Fibroblast of lung (primary cell): ENCODE measurements around the gene ATP8A2.

Experiments used
- EZH2 ChIP-seq: IDR thresholded peaks from 2 replicates; pipeline ENCODE4 v1.5.1; 2012; ENCODE audit warnings: low read length, control low read depth, mild to moderate bottlenecking; ENCODE audit errors: missing control alignments
- TF ChIP-seq, protein P1 (sequence below), 2 donors: IDR thresholded peaks in 1 of 2; conservative IDR thresholded peaks in 1 of 2; 1 replicate in 1 of 2; 2 replicates in 1 of 2; pipeline ENCODE4 v1.5.1; 2011 to 2012; ENCODE audit warnings: low read length in 2 of 2, control low read depth in 1 of 2, inconsistent platforms in 1 of 2, low read depth in 1 of 2, mild to moderate bottlenecking in 1 of 2

DNA sequence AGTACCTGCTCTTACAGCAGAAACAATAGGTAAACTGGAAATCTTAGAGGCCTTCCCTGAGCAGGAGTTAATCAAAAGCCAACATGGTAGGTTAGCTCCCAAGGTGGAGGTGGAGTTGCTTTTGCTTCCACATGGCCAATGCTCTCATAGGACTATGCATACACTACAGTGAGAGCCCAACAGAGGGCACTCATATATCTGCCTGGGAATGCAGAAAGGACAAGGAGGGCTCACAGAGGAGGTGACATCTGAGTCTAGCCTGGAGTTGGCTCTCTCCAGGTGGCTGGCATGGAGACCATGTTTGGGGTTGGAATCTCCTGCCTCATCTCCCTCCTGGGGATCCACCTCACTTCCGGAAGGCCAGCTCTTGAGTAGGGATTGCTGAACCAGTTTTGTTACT is 34.6 kb downstream of the ATP8A2 start:
- TF ChIP-seq EZH2: no peak
- TF ChIP-seq, protein P1, sequence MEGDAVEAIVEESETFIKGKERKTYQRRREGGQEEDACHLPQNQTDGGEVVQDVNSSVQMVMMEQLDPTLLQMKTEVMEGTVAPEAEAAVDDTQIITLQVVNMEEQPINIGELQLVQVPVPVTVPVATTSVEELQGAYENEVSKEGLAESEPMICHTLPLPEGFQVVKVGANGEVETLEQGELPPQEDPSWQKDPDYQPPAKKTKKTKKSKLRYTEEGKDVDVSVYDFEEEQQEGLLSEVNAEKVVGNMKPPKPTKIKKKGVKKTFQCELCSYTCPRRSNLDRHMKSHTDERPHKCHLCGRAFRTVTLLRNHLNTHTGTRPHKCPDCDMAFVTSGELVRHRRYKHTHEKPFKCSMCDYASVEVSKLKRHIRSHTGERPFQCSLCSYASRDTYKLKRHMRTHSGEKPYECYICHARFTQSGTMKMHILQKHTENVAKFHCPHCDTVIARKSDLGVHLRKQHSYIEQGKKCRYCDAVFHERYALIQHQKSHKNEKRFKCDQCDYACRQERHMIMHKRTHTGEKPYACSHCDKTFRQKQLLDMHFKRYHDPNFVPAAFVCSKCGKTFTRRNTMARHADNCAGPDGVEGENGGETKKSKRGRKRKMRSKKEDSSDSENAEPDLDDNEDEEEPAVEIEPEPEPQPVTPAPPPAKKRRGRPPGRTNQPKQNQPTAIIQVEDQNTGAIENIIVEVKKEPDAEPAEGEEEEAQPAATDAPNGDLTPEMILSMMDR (conservative IDR thresholded peaks at IDR 0.05 in 1 of 2, IDR thresholded peaks at IDR 0.05 in 1 of 2; ENCODE audit: low read depth in 1 of 2, low read length in 2 of 2): no peak
